Nephron (organoid): ENCODE results near the gene DNAH9.

Source experiments
- H3K27ac Mint-ChIP-seq, 3 experiments: 2 replicates each; pipeline ENCODE4 v1.8.0; 2020; ENCODE audit warnings: mixed read lengths in 3 of 3, mild to moderate bottlenecking in 2 of 3, moderate library complexity in 1 of 3
- H3K27me3 Mint-ChIP-seq: 2 replicates; pipeline ENCODE4 v1.8.0; 2021; ENCODE audit warnings: low read depth, mild to moderate bottlenecking, moderate library complexity, mixed read lengths
- H3K36me3 Mint-ChIP-seq: 2 replicates; pipeline ENCODE4 v1.8.0; 2020; ENCODE audit warnings: low read depth, mixed read lengths
- H3K4me1 Mint-ChIP-seq: 2 replicates; pipeline ENCODE4 v1.8.0; 2020; ENCODE audit warnings: mixed read lengths
- H3K4me3 Mint-ChIP-seq, 3 experiments: 2 replicates each; pipeline ENCODE4 v1.8.0; 2020; ENCODE audit warnings: mild to moderate bottlenecking in 3 of 3, mixed read lengths in 3 of 3, moderate library complexity in 2 of 3
- H3K9me3 Mint-ChIP-seq: 2 replicates; pipeline ENCODE4 v1.8.0; 2020; ENCODE audit warnings: mixed read lengths
- TF ChIP-seq, protein P1 (sequence below), 3 experiments: fragments of 200-600 bp; sonication (generic); IDR thresholded peaks; one replicate each; pipeline ENCODE4 v1.5.0; 2021; ENCODE audit warnings: antibody characterized with exemption in 3 of 3; ENCODE audit not compliant: unreplicated experiment in 3 of 3

Gene DNAH9

DNA sequence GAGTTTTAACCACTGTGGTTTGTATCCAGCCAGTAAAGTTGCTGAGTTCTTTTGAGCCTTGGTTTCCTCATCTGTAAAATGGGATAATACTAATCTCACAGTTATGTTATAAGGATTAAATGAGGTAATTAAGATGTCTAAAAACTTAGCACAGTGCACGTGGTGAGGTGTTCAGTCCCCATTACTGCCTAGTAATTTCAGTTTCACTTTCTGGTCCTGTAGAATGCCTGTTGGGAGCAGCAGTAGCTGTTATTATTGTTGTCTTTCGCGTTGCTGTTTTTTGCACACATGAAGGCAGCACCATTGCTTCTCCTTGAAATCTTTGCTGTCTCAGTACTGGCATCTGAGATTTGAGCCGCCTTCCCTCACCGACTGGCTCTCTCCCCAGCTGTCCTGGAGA is 182.4 kb downstream of the DNAH9 start:
- Mint-ChIP-seq H3K4me1 (no peaks in the 10 kb centered on the region), H3K27me3 (peaks cover 6% of the 10 kb centered on the region), H3K4me3 (no peak overlapping the region), H3K9me3 (no peaks in the 10 kb centered on the region), H3K36me3 (no peaks in the 10 kb centered on the region), H3K27ac (no peak overlapping the region)
- TF ChIP-seq, protein P1, sequence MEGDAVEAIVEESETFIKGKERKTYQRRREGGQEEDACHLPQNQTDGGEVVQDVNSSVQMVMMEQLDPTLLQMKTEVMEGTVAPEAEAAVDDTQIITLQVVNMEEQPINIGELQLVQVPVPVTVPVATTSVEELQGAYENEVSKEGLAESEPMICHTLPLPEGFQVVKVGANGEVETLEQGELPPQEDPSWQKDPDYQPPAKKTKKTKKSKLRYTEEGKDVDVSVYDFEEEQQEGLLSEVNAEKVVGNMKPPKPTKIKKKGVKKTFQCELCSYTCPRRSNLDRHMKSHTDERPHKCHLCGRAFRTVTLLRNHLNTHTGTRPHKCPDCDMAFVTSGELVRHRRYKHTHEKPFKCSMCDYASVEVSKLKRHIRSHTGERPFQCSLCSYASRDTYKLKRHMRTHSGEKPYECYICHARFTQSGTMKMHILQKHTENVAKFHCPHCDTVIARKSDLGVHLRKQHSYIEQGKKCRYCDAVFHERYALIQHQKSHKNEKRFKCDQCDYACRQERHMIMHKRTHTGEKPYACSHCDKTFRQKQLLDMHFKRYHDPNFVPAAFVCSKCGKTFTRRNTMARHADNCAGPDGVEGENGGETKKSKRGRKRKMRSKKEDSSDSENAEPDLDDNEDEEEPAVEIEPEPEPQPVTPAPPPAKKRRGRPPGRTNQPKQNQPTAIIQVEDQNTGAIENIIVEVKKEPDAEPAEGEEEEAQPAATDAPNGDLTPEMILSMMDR (IDR thresholded peaks at IDR 0.05; ENCODE audit: unreplicated experiment in 3 of 3), result no peak

DNA sequence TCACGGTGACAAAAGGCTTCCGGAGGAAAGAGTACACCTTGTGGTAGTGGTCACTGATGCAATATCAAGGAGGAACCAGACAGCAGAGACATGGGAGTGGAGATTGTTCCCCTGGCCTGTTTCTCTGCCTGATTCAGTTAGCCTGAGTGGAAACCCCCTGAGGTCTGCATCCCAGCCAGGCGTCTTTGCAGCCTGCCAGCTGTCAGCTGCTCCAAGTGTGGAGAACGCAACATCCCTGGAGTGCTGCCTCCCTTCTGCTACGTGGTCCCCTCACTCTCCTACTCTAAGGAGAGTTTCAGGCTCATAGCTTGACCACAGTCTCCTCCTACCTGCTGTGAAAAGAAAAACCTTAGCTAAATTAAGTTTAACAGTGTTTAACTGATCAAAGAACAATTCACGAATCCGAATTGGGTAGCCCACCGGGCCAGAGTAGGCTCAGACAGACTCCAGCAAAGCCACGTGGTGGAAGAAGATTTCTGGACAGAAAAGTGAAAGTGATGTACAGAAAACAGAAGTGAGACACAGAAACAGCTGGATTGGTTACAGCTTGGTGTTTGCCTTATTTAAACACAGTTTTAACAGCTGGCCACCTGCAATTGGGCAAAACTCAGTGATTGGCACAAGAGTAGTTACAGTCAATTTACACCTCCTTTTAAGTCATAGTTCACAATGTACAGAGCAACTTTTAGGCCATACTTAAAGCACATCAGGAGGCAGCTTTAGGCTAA is 188.6 kb downstream of the DNAH9 start:
- Mint-ChIP-seq H3K27me3 (no peaks in the 10 kb centered on the region), H3K9me3 (peaks cover 11% of the 10 kb centered on the region), H3K27ac (no peak overlapping the region), H3K4me1 (no peaks in the 10 kb centered on the region), H3K4me3 (no peak overlapping the region), H3K36me3 (peaks cover 4% of the 10 kb centered on the region)
- TF ChIP-seq, protein P1 (IDR thresholded peaks at IDR 0.05; ENCODE audit: unreplicated experiment in 3 of 3), result no peak

DNA sequence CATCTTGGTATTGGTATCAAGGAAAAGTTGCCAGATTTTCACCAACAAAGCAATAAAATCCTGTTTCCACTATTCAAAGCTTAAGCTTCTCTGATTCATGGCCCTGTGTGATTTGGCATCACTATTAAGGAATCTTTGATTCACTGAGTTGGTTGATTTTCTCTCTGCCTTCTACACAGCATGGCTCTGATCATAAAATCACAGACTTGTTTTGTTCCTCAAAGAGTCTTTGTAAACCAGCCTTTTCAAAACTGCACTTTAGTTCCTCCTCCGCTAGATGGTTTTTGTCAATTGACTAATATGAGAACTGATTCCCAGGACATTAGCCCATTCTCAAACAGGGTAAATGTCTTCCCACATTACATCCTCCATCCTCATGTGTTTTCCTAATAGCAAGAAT is 197.6 kb downstream of the DNAH9 start:
- Mint-ChIP-seq H3K27me3 (no peaks in the 10 kb centered on the region), H3K36me3 (no peaks in the 10 kb centered on the region), H3K9me3 (peaks cover 2% of the 10 kb centered on the region), H3K4me3 (no peak overlapping the region), H3K4me1 (no peaks in the 10 kb centered on the region), H3K27ac (no peak overlapping the region)
- TF ChIP-seq, protein P1 (IDR thresholded peaks at IDR 0.05; ENCODE audit: unreplicated experiment in 3 of 3), result no peak

DNA sequence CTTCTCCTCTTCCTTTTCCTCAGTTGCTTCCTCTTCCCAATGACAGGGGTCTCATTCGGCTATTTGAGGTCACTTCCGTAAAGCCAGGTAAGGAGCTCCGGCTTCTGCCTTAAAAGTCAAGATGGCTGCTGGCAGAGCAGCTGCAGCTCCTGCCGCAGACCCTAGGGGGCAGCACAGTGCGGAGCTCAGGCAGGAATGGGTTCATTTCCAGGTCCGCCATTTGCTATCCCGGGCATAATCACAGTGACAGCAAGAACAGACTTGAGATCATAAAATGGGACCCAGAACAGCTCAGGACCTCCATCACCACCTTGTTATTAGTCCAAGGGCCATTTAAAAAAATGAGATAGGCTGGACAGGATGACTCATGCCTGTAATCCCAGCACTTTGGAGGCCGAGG is 199.5 kb downstream of the DNAH9 start:
- H3K27ac Mint-ChIP-seq, result no peak overlapping the region
- H3K9me3 Mint-ChIP-seq, result peaks cover 2% of the 10 kb centered on the region

DNA sequence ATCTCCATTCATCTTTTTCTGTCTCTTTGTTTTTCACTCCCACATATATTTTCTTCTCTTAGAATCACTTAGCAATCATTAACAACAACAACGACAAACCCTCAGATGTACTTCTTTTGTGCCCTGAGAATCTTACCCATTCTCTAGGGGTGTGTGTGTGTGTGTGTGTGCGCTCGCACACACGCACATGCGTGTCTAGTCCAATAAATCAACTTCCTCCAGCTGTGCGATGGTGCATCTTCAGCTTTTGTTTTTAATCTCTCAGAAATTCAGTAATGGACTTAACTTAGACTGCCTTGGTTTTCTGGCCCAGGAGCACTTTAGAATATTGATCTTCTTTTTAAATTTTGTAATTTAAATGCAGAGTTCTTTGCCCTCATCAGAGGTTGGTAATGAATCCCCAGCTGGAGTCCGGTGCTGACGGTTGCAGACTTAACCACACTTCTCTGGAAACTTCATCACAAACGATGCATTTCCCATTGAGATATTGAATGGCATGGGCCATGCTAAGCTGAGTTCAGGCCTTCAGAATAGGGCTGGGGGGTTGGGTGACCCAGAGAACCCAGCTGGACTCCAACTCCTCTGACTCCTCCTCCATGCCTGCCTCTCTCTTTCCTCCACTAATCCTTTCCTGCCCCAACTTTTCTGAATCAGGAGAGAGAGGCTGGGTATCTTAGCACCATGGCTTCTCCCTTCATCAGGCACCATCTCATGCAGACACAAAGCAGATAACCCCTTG is 205.1 kb downstream of the DNAH9 start:
- no peak overlapping the region for H3K27ac Mint-ChIP-seq
- no peaks in the 10 kb centered on the region for H3K4me1 Mint-ChIP-seq
- H3K36me3 Mint-ChIP-seq, result no peaks in the 10 kb centered on the region
- H3K4me3 Mint-ChIP-seq, result no peak overlapping the region
- H3K9me3 Mint-ChIP-seq, result no peaks in the 10 kb centered on the region
- H3K27me3 Mint-ChIP-seq, result peaks cover 4% of the 10 kb centered on the region
- TF ChIP-seq, protein P1 (IDR thresholded peaks at IDR 0.05; ENCODE audit: unreplicated experiment in 3 of 3), result no peak

More for the DNA sequence above, 199.5 kb downstream of the DNAH9 start:
- Mint-ChIP-seq H3K36me3 (no peaks in the 10 kb centered on the region), H3K4me3 (no peak overlapping the region), H3K4me1 (no peaks in the 10 kb centered on the region), H3K27me3 (no peaks in the 10 kb centered on the region)
- TF ChIP-seq, protein P1 (IDR thresholded peaks at IDR 0.05; ENCODE audit: unreplicated experiment in 3 of 3), result no peak
